GM23248 (cell line): Measurements from ENCODE around the gene HMGCL.

ENCODE experiments used
- EZH2 ChIP-seq: fragments of 200-600 bp; sonication (generic); IDR thresholded peaks from 2 replicates; pipeline ENCODE4 v1.6.1; 2018; ENCODE audit warnings: antibody characterized with exemption, mild to moderate bottlenecking; ENCODE audit not compliant: insufficient read depth, poor library complexity, severe bottlenecking
- EZH2phosphoT487 ChIP-seq: fragments of 200-600 bp; sonication (generic); IDR thresholded peaks from 2 replicates; pipeline ENCODE4 v1.6.1; 2018; ENCODE audit warnings: antibody characterized with exemption, moderate library complexity, mild to moderate bottlenecking, low read depth; ENCODE audit not compliant: insufficient read depth

GRCh38 chr1:23801876-23802275, 23.4 kb downstream of the HMGCL start:
- no peak for TF ChIP-seq EZH2phosphoT487
- no peak for TF ChIP-seq EZH2
